ENCODE data around the gene CTLA4. TPM values are rescaled to one million over a fixed set of nuclear protein-coding genes. Genes with fewer than 3 reads are reported as not detected.

The CTLA4 gene
- polyA plus RNA-seq, 3 donors, result 0.08 TPM; not detected in 2

DNA sequence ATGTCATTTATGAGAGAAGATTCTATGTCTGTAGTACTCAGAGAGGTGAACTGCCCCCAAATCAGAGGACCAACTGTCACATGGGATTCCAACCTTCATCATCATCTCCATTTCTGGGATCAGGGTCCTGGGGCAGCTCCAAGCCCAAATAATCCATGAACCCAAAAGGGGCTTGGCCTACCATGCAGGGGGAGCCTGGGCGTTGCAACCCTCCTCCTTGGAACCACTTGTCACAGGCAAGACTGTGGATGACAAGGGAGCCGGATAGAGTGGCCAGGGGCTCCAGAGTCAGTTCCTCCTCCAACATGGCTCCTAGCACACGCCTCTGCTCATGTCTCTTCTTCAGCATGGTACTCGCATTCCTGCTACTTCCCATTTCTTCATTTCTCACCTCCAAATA is 7.9 kb downstream of the CTLA4 start:
- peaks cover 27 to 37% of the 10 kb centered on the region in 2 donors for H3K4me1 ChIP-seq (ENCODE audit: control insufficient read depth in 1 of 2, insufficient read depth in 2 of 2, low read length in 2 of 2)
- no peak for DNase-seq
- H3K27me3 ChIP-seq (ENCODE audit: control insufficient read depth in 2 of 2, insufficient read depth in 2 of 2, low read length in 2 of 2), result no peaks in the 10 kb centered on the region
- no peak overlapping the region for H3K9ac ChIP-seq (ENCODE audit: insufficient read depth, low read length, poor library complexity, severe bottlenecking)
- intact Hi-C loops (cut with micrococcal nuclease), result no loop called here
- no peaks in the 10 kb centered on the region for H4K20me1 ChIP-seq (ENCODE audit: insufficient read depth, low read length)
- peaks cover 0 to 5% (median 2%) of the 10 kb centered on the region in 7 donors for H3K9me3 Mint-ChIP-seq
- H3K36me3 Mint-ChIP-seq, result no peaks in the 10 kb centered on the region
- no peak overlapping the region for H3K27ac Mint-ChIP-seq
- no peak overlapping the region for H3K27ac ChIP-seq (ENCODE audit: low read depth in 1 of 2, low read length in 2 of 2)
- 89% methylated on average over 4 of the region's 4 CpGs for WGBS (ENCODE audit: insufficient coverage)
- no peak overlapping the region for H3K4me3 ChIP-seq (replicated peaks in 1 of 3; ENCODE audit: low read depth in 2 of 3, low read length in 3 of 3)
- H3K27me3 Mint-ChIP-seq (ENCODE audit: low read depth in 3 of 3), result peaks cover 0 to 3% (median 0%) of the 10 kb centered on the region in 3 donors
- no peaks in the 10 kb centered on the region for H3K9me3 ChIP-seq (replicated peaks in 1 of 2; ENCODE audit: control insufficient read depth in 1 of 2, insufficient read depth in 1 of 2, low read length in 2 of 2)
- H3K4me3 Mint-ChIP-seq, result no peak overlapping the region
- H3K4me2 ChIP-seq (replicated peaks; ENCODE audit: extremely low read depth, low read length, poor library complexity, severe bottlenecking), result no peak overlapping the region
- H2AFZ ChIP-seq (ENCODE audit: insufficient read depth, low read depth, low read length, poor library complexity, severe bottlenecking), result no peak overlapping the region
- H3K79me2 ChIP-seq (ENCODE audit: insufficient read depth, low read length), result no peaks in the 10 kb centered on the region
- H3K4me1 Mint-ChIP-seq, result peaks cover 25% of the 10 kb centered on the region
- TF ChIP-seq, protein P1, sequence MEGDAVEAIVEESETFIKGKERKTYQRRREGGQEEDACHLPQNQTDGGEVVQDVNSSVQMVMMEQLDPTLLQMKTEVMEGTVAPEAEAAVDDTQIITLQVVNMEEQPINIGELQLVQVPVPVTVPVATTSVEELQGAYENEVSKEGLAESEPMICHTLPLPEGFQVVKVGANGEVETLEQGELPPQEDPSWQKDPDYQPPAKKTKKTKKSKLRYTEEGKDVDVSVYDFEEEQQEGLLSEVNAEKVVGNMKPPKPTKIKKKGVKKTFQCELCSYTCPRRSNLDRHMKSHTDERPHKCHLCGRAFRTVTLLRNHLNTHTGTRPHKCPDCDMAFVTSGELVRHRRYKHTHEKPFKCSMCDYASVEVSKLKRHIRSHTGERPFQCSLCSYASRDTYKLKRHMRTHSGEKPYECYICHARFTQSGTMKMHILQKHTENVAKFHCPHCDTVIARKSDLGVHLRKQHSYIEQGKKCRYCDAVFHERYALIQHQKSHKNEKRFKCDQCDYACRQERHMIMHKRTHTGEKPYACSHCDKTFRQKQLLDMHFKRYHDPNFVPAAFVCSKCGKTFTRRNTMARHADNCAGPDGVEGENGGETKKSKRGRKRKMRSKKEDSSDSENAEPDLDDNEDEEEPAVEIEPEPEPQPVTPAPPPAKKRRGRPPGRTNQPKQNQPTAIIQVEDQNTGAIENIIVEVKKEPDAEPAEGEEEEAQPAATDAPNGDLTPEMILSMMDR (IDR thresholded peaks at IDR 0.05), result no peak
- no peaks in the 10 kb centered on the region for H3K36me3 ChIP-seq (replicated peaks in 1 of 2; ENCODE audit: control insufficient read depth in 1 of 2, insufficient read depth in 2 of 2, low read length in 2 of 2)

DNA sequence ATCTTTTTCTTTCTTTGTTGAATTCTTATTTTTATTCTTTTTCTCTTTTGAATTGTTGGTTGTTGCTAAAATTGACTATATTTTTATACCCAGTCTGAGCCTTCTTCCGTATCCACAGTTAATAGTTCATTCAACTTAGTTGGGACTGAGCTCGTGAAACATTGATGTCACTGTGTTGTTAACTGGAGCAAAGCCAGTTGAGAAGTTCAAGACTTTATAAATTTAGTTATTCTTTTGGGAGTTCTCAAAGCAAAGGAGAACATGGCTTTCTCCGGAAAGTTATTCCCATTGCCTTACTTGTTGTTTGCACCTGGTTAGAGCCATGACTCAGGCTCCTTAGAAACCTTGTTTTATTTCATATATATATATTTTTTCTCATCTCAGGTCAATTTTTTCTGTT is 8.8 kb downstream of the CTLA4 start:
- peaks cover 27 to 36% of the 10 kb centered on the region in 2 donors for H3K4me1 ChIP-seq (ENCODE audit: control insufficient read depth in 1 of 2, insufficient read depth in 2 of 2, low read length in 2 of 2)
- no peaks in the 10 kb centered on the region for H3K79me2 ChIP-seq (ENCODE audit: insufficient read depth, low read length)
- no peak overlapping the region for H3K4me3 ChIP-seq (replicated peaks in 1 of 3; ENCODE audit: low read depth in 2 of 3, low read length in 3 of 3)
- Mint-ChIP-seq H3K9me3 (peaks cover 0 to 4% (median under 1%) of the 10 kb centered on the region in 7 donors), H3K27me3 (ENCODE audit: low read depth in 3 of 3) (peaks cover 0 to 3% (median 0%) of the 10 kb centered on the region in 3 donors), H3K27ac (no peak overlapping the region), H3K36me3 (no peaks in the 10 kb centered on the region), H3K4me1 (peaks cover 16% of the 10 kb centered on the region), H3K4me3 (no peak overlapping the region)
- no peak overlapping the region for H3K9ac ChIP-seq (ENCODE audit: insufficient read depth, low read length, poor library complexity, severe bottlenecking)
- no CpG with 5 or more reads among the region's 3 CpGs for WGBS (ENCODE audit: insufficient coverage)
- no peaks in the 10 kb centered on the region for H3K9me3 ChIP-seq (replicated peaks in 1 of 2; ENCODE audit: control insufficient read depth in 1 of 2, insufficient read depth in 1 of 2, low read length in 2 of 2)
- no peak overlapping the region for H3K27ac ChIP-seq (ENCODE audit: low read depth in 1 of 2, low read length in 2 of 2)
- intact Hi-C loops (cut with micrococcal nuclease), result no loop called here
- H3K27me3 ChIP-seq (ENCODE audit: control insufficient read depth in 2 of 2, insufficient read depth in 2 of 2, low read length in 2 of 2), result no peaks in the 10 kb centered on the region
- TF ChIP-seq, protein P1 (IDR thresholded peaks at IDR 0.05), result no peak
- H3K4me2 ChIP-seq (replicated peaks; ENCODE audit: extremely low read depth, low read length, poor library complexity, severe bottlenecking), result no peak overlapping the region
- no peaks in the 10 kb centered on the region for H4K20me1 ChIP-seq (ENCODE audit: insufficient read depth, low read length)
- DNase-seq, result no peak
- no peaks in the 10 kb centered on the region for H3K36me3 ChIP-seq (replicated peaks in 1 of 2; ENCODE audit: control insufficient read depth in 1 of 2, insufficient read depth in 2 of 2, low read length in 2 of 2)
- H2AFZ ChIP-seq (ENCODE audit: insufficient read depth, low read depth, low read length, poor library complexity, severe bottlenecking), result no peak overlapping the region

Measured in CD14-positive monocyte (primary cell).